GM23338 (cell line): Measurements from ENCODE around the gene C1QTNF2.

Experiments
- CREB1 ChIP-seq: fragments of 250-450 bp; sonication (Bioruptor Pico); IDR thresholded peaks from 2 replicates; pipeline ENCODE4 v1.5.0; 2020; ENCODE audit warnings: low read depth, mild to moderate bottlenecking, moderate library complexity
- EZH2 ChIP-seq: fragments of 200-600 bp; sonication (generic); IDR thresholded peaks from one replicate; pipeline ENCODE4 v1.8.0; 2017; ENCODE audit warnings: antibody characterized with exemption, mild to moderate bottlenecking, low read depth; ENCODE audit not compliant: unreplicated experiment
- EZH2phosphoT487 ChIP-seq: fragments of 200-600 bp; sonication (generic); IDR thresholded peaks from one replicate; pipeline ENCODE4 v1.8.1; 2018; ENCODE audit warnings: antibody characterized with exemption; ENCODE audit not compliant: unreplicated experiment
- JUNB ChIP-seq: IDR thresholded peaks from one replicate; pipeline ENCODE4 v1.6.1; 2016; ENCODE audit warnings: antibody characterized with exemption; ENCODE audit not compliant: unreplicated experiment
- NANOG ChIP-seq: IDR thresholded peaks from 2 replicates; pipeline ENCODE4 v1.6.1; 2016; ENCODE audit warnings: antibody characterized with exemption, borderline replicate concordance
- POLR2AphosphoS5 ChIP-seq: IDR thresholded peaks from 2 replicates; pipeline ENCODE4 v1.6.1; 2016; ENCODE audit warnings: antibody characterized with exemption, low read depth
- STAT1 ChIP-seq: IDR thresholded peaks from one replicate; pipeline ENCODE4 v1.6.1; 2016; ENCODE audit warnings: antibody characterized with exemption; ENCODE audit not compliant: unreplicated experiment
- ZNF114 ChIP-seq: fragments of 250-450 bp; sonication (Bioruptor Pico); IDR thresholded peaks from 2 replicates; pipeline ENCODE4 v1.5.0; 2020; ENCODE audit warnings: mild to moderate bottlenecking, moderate library complexity
- ZNF331 ChIP-seq: fragments of 250-450 bp; sonication (Bioruptor Pico); IDR thresholded peaks from 2 replicates; pipeline ENCODE4 v1.5.0; 2020; ENCODE audit warnings: low read depth, mild to moderate bottlenecking, moderate library complexity
- TF ChIP-seq, protein P1 (sequence below), 2 experiments: fragments of 200-600 bp in 1 of 2; sonication (generic) in 1 of 2; conservative IDR thresholded peaks; 2 replicates each; pipeline versions ENCODE4 v1.5.1 to v1.6.1; 2016 to 2017; ENCODE audit warnings: antibody characterized with exemption in 2 of 2, low read depth in 2 of 2, mild to moderate bottlenecking in 2 of 2, moderate library complexity in 1 of 2
- TF ChIP-seq, protein P2 (sequence below): IDR thresholded peaks from one replicate; pipeline ENCODE4 v1.6.1; 2018; ENCODE audit warnings: antibody characterized with exemption; ENCODE audit not compliant: unreplicated experiment
- TF ChIP-seq, protein P3 (sequence below): IDR thresholded peaks from 2 replicates; pipeline ENCODE4 v1.6.1; 2016; ENCODE audit warnings: antibody characterized with exemption
- TF ChIP-seq, protein P4 (sequence below): fragments of 250-450 bp; sonication (Bioruptor Pico); IDR thresholded peaks from 2 replicates; pipeline ENCODE4 v1.5.0; 2020; ENCODE audit warnings: mild to moderate bottlenecking, moderate library complexity

DNA sequence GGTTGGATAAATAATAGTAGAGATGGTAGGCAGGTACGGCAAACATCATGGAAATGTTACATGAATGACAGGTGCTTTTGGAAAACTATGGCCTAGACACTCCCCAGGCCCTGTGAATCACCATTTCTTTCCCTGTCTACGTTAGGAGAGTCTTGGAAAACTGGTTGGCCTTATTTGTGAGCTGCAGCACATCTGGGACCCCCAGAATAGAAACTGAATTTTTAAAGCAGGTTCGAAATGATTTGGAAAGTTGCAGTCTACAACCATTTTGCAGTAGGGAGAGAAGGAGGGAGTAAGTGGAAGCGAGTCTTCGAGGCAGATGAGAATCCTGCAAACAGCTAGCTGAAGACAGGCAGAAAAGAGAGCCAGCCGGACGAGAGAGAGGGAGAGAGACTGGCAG is 13.0 kb downstream of the C1QTNF2 start:
- TF ChIP-seq, protein P1, sequence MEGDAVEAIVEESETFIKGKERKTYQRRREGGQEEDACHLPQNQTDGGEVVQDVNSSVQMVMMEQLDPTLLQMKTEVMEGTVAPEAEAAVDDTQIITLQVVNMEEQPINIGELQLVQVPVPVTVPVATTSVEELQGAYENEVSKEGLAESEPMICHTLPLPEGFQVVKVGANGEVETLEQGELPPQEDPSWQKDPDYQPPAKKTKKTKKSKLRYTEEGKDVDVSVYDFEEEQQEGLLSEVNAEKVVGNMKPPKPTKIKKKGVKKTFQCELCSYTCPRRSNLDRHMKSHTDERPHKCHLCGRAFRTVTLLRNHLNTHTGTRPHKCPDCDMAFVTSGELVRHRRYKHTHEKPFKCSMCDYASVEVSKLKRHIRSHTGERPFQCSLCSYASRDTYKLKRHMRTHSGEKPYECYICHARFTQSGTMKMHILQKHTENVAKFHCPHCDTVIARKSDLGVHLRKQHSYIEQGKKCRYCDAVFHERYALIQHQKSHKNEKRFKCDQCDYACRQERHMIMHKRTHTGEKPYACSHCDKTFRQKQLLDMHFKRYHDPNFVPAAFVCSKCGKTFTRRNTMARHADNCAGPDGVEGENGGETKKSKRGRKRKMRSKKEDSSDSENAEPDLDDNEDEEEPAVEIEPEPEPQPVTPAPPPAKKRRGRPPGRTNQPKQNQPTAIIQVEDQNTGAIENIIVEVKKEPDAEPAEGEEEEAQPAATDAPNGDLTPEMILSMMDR (conservative IDR thresholded peaks at IDR 0.05; ENCODE audit: low read depth in 2 of 2), result no peak
- TF ChIP-seq EZH2, result no peak
- TF ChIP-seq POLR2AphosphoS5, result no peak
- no peak for TF ChIP-seq EZH2phosphoT487
- no peak for TF ChIP-seq ZNF331 (CRISPR knock-in tag)
- TF ChIP-seq, protein P2, sequence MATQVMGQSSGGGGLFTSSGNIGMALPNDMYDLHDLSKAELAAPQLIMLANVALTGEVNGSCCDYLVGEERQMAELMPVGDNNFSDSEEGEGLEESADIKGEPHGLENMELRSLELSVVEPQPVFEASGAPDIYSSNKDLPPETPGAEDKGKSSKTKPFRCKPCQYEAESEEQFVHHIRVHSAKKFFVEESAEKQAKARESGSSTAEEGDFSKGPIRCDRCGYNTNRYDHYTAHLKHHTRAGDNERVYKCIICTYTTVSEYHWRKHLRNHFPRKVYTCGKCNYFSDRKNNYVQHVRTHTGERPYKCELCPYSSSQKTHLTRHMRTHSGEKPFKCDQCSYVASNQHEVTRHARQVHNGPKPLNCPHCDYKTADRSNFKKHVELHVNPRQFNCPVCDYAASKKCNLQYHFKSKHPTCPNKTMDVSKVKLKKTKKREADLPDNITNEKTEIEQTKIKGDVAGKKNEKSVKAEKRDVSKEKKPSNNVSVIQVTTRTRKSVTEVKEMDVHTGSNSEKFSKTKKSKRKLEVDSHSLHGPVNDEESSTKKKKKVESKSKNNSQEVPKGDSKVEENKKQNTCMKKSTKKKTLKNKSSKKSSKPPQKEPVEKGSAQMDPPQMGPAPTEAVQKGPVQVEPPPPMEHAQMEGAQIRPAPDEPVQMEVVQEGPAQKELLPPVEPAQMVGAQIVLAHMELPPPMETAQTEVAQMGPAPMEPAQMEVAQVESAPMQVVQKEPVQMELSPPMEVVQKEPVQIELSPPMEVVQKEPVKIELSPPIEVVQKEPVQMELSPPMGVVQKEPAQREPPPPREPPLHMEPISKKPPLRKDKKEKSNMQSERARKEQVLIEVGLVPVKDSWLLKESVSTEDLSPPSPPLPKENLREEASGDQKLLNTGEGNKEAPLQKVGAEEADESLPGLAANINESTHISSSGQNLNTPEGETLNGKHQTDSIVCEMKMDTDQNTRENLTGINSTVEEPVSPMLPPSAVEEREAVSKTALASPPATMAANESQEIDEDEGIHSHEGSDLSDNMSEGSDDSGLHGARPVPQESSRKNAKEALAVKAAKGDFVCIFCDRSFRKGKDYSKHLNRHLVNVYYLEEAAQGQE, result no peak
- no peak for TF ChIP-seq STAT1
- TF ChIP-seq, protein P3, sequence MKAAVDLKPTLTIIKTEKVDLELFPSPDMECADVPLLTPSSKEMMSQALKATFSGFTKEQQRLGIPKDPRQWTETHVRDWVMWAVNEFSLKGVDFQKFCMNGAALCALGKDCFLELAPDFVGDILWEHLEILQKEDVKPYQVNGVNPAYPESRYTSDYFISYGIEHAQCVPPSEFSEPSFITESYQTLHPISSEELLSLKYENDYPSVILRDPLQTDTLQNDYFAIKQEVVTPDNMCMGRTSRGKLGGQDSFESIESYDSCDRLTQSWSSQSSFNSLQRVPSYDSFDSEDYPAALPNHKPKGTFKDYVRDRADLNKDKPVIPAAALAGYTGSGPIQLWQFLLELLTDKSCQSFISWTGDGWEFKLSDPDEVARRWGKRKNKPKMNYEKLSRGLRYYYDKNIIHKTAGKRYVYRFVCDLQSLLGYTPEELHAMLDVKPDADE, result no peak
- no peak for TF ChIP-seq CREB1 (CRISPR knock-in tag)
- TF ChIP-seq JUNB, result no peak
- no peak for TF ChIP-seq ZNF114 (CRISPR knock-in tag)
- TF ChIP-seq, protein P4, sequence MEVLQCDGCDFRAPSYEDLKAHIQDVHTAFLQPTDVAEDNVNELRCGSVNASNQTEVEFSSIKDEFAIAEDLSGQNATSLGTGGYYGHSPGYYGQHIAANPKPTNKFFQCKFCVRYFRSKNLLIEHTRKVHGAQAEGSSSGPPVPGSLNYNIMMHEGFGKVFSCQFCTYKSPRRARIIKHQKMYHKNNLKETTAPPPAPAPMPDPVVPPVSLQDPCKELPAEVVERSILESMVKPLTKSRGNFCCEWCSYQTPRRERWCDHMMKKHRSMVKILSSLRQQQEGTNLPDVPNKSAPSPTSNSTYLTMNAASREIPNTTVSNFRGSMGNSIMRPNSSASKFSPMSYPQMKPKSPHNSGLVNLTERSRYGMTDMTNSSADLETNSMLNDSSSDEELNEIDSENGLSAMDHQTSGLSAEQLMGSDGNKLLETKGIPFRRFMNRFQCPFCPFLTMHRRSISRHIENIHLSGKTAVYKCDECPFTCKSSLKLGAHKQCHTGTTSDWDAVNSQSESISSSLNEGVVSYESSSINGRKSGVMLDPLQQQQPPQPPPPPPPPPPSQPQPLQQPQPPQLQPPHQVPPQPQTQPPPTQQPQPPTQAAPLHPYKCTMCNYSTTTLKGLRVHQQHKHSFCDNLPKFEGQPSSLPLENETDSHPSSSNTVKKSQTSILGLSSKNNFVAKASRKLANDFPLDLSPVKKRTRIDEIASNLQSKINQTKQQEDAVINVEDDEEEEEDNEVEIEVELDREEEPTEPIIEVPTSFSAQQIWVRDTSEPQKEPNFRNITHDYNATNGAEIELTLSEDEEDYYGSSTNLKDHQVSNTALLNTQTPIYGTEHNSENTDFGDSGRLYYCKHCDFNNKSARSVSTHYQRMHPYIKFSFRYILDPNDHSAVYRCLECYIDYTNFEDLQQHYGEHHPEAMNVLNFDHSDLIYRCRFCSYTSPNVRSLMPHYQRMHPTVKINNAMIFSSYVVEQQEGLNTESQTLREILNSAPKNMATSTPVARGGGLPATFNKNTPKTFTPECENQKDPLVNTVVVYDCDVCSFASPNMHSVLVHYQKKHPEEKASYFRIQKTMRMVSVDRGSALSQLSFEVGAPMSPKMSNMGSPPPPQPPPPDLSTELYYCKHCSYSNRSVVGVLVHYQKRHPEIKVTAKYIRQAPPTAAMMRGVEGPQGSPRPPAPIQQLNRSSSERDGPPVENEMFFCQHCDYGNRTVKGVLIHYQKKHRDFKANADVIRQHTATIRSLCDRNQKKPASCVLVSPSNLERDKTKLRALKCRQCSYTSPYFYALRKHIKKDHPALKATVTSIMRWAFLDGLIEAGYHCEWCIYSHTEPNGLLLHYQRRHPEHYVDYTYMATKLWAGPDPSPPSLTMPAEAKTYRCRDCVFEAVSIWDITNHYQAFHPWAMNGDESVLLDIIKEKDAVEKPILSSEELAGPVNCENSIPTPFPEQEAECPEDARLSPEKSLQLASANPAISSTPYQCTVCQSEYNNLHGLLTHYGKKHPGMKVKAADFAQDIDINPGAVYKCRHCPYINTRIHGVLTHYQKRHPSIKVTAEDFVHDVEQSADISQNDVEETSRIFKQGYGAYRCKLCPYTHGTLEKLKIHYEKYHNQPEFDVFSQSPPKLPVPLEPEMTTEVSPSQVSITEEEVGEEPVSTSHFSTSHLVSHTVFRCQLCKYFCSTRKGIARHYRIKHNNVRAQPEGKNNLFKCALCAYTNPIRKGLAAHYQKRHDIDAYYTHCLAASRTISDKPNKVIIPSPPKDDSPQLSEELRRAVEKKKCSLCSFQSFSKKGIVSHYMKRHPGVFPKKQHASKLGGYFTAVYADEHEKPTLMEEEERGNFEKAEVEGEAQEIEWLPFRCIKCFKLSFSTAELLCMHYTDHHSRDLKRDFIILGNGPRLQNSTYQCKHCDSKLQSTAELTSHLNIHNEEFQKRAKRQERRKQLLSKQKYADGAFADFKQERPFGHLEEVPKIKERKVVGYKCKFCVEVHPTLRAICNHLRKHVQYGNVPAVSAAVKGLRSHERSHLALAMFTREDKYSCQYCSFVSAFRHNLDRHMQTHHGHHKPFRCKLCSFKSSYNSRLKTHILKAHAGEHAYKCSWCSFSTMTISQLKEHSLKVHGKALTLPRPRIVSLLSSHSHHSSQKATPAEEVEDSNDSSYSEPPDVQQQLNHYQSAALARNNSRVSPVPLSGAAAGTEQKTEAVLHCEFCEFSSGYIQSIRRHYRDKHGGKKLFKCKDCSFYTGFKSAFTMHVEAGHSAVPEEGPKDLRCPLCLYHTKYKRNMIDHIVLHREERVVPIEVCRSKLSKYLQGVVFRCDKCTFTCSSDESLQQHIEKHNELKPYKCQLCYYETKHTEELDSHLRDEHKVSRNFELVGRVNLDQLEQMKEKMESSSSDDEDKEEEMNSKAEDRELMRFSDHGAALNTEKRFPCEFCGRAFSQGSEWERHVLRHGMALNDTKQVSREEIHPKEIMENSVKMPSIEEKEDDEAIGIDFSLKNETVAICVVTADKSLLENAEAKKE (CRISPR knock-in tag), result no peak
- TF ChIP-seq NANOG, result no peak
